ENCODE data around the gene ATP2C2. TPM values are rescaled to one million over a fixed set of nuclear protein-coding genes. Genes with fewer than 3 reads are reported as not detected.

ATP2C2 gene
- total RNA-seq, 1 donor from 2014 or later, result not detected

DNA sequence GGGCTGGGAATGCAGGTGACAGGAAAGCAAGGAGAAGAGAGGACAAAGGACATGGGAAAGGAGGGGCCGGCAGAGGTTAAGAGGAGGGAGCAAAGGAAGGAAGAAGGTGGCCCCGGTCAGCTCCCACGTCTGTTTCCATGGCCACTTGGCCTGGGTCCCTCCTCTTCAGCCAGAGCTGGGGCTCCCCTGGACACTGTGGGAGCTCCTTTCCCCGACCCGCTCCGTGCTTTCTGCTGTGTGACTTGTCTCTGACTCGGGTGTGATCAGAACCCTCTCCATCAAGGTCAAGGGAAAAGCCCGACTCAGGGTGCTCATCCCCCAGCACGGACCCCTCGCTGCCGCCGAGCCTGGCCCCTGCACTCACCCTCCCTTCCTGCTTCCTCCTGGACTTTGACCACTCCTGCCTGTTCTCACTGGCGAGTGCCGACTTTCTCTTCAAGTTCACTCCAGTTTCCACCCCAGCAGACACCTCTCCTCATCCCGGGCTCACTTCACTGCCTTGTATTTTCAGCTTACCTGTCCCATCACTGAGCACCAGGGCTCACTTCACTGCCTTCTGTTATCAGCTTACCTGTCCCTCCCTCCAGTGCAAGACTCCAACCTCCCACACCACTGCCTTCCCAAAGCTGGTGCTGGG is 74.9 kb downstream of the ATP2C2 start:
- TF ChIP-seq EZH2 (IDR thresholded peaks at IDR 0.05), result no peak
- TF ChIP-seq, protein P1, sequence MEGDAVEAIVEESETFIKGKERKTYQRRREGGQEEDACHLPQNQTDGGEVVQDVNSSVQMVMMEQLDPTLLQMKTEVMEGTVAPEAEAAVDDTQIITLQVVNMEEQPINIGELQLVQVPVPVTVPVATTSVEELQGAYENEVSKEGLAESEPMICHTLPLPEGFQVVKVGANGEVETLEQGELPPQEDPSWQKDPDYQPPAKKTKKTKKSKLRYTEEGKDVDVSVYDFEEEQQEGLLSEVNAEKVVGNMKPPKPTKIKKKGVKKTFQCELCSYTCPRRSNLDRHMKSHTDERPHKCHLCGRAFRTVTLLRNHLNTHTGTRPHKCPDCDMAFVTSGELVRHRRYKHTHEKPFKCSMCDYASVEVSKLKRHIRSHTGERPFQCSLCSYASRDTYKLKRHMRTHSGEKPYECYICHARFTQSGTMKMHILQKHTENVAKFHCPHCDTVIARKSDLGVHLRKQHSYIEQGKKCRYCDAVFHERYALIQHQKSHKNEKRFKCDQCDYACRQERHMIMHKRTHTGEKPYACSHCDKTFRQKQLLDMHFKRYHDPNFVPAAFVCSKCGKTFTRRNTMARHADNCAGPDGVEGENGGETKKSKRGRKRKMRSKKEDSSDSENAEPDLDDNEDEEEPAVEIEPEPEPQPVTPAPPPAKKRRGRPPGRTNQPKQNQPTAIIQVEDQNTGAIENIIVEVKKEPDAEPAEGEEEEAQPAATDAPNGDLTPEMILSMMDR (IDR thresholded peaks at IDR 0.05), result no peak
- TF ChIP-seq EZH2phosphoT487 (IDR thresholded peaks at IDR 0.05), result no peak
- no peaks in the 10 kb centered on the region for H3K36me3 Mint-ChIP-seq
- H3K9me3 ChIP-seq (ENCODE audit: low read depth), result no peaks in the 10 kb centered on the region
- no peak overlapping the region for H3K27ac ChIP-seq
- no peaks in the 10 kb centered on the region for H3K9me3 Mint-ChIP-seq
- H4K20me1 ChIP-seq (ENCODE audit: low read depth), result no peaks in the 10 kb centered on the region
- no peak overlapping the region for H2AFZ ChIP-seq (replicated peaks)
- H3K36me3 ChIP-seq, result no peaks in the 10 kb centered on the region
- H3K4me3 ChIP-seq, result no peak overlapping the region
- peak overlapping the region; percentile 15 for H3K27ac Mint-ChIP-seq
- DNase-seq (ENCODE audit: low spot score), result no peak
- no peak overlapping the region for H3K4me3 Mint-ChIP-seq
- no peaks in the 10 kb centered on the region for H3F3A ChIP-seq (ENCODE audit: low read depth)
- H3K27me3 ChIP-seq, result no peaks in the 10 kb centered on the region
- peaks cover 18% of the 10 kb centered on the region for H3K4me1 Mint-ChIP-seq
- H3K79me2 ChIP-seq (ENCODE audit: low read depth), result no peaks in the 10 kb centered on the region
- peaks cover 4% of the 10 kb centered on the region for H3K4me1 ChIP-seq
- H3K27me3 Mint-ChIP-seq (ENCODE audit: insufficient read depth, low read depth), result no peaks in the 10 kb centered on the region
- H3K9ac ChIP-seq, result no peak overlapping the region
- H3K4me2 ChIP-seq, result no peak overlapping the region

DNA sequence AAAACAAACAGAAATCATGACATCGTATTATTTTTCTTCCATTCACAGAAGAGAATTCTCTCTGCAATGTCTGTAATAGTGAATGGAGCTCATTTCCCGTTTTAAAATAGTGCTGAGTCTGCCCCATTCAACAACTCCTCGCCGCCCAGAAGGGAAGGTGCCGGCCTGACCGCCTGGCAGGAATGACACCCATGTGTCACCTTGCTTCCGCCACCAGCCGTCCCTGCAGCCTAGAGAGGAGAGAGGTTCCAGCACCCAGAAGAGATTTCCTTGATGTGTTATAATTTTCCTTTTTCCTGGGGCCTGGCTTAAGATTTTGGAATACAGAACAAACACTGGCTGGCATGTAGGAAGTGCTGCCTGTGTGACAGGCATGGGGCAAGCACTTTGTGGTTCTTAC is 76.1 kb downstream of the ATP2C2 start:
- no peak overlapping the region for H3K27ac Mint-ChIP-seq
- no peak for DNase-seq (ENCODE audit: low spot score)
- Histone ChIP-seq H3K36me3 (no peaks in the 10 kb centered on the region), H3K4me3 (no peak overlapping the region), H2AFZ (replicated peaks) (no peak overlapping the region), H3K79me2 (ENCODE audit: low read depth) (no peaks in the 10 kb centered on the region), H3K27ac (no peak overlapping the region), H3K9me3 (ENCODE audit: low read depth) (no peaks in the 10 kb centered on the region), H3K9ac (no peak overlapping the region), H3K27me3 (no peaks in the 10 kb centered on the region), H3K4me1 (no peaks in the 10 kb centered on the region), H3F3A (ENCODE audit: low read depth) (no peaks in the 10 kb centered on the region), H4K20me1 (ENCODE audit: low read depth) (no peaks in the 10 kb centered on the region), H3K4me2 (no peak overlapping the region)
- no peaks in the 10 kb centered on the region for H3K9me3 Mint-ChIP-seq
- peaks cover 11% of the 10 kb centered on the region for H3K4me1 Mint-ChIP-seq
- no peaks in the 10 kb centered on the region for H3K36me3 Mint-ChIP-seq
- H3K27me3 Mint-ChIP-seq (ENCODE audit: insufficient read depth, low read depth), result no peaks in the 10 kb centered on the region
- no peak overlapping the region for H3K4me3 Mint-ChIP-seq
- TF ChIP-seq EZH2 (IDR thresholded peaks at IDR 0.05), result no peak
- TF ChIP-seq EZH2phosphoT487 (IDR thresholded peaks at IDR 0.05), result no peak
- TF ChIP-seq, protein P1 (IDR thresholded peaks at IDR 0.05), result no peak

DNA sequence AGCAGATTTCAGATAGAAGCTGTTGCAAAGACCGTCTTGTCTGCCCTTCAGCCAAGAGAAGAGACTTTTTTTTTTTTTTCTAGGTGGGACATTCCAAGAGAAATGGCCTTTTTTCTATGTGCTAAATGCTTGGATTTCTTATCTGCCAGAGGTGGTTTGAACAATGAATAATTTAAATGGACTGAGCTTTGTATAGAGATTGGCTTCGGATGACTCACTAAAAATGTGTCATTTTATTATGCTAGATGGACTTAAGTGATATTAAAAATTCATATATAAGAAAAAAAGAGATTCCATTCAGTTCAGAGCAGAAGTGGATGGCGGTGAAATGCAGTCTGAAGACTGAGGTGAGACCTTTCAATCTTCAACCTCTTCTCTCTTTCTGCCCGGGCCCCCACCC is 77.7 kb downstream of the ATP2C2 start:
- H3K4me3 ChIP-seq, result no peak overlapping the region
- no peak overlapping the region for H3K27ac ChIP-seq
- H2AFZ ChIP-seq (replicated peaks), result no peak overlapping the region
- no peak for TF ChIP-seq EZH2phosphoT487 (IDR thresholded peaks at IDR 0.05)
- TF ChIP-seq, protein P1 (IDR thresholded peaks at IDR 0.05), result no peak
- no peak for TF ChIP-seq EZH2 (IDR thresholded peaks at IDR 0.05)
- H4K20me1 ChIP-seq (ENCODE audit: low read depth), result no peaks in the 10 kb centered on the region
- H3K4me1 Mint-ChIP-seq, result peaks cover 15% of the 10 kb centered on the region
- no peaks in the 10 kb centered on the region for H3K4me1 ChIP-seq
- H3K27ac Mint-ChIP-seq, result no peak overlapping the region
- no peak for DNase-seq (ENCODE audit: low spot score)
- peaks cover 2% of the 10 kb centered on the region for H3K27me3 Mint-ChIP-seq (ENCODE audit: insufficient read depth, low read depth)
- H3K4me2 ChIP-seq, result no peak overlapping the region
- peaks cover 2% of the 10 kb centered on the region for H3K9me3 Mint-ChIP-seq
- H3K79me2 ChIP-seq (ENCODE audit: low read depth), result no peaks in the 10 kb centered on the region
- H3F3A ChIP-seq (ENCODE audit: low read depth), result no peaks in the 10 kb centered on the region
- no peak overlapping the region for H3K4me3 Mint-ChIP-seq
- H3K9me3 ChIP-seq (ENCODE audit: low read depth), result no peaks in the 10 kb centered on the region
- H3K27me3 ChIP-seq, result no peaks in the 10 kb centered on the region
- H3K36me3 Mint-ChIP-seq, result no peaks in the 10 kb centered on the region
- no peaks in the 10 kb centered on the region for H3K36me3 ChIP-seq
- no peak overlapping the region for H3K9ac ChIP-seq

Data from neural progenitor cell (in vitro differentiated cells).